Subcutaneous abdominal adipose tissue (tissue), 5 donors: ENCODE data around the gene CEACAM16.
A peak's percentile ranks its signal among the peaks of the same experiment; 100 is the strongest.
"Not testable (repeated sequence)": the region's sequence is repeated elsewhere in the genome, so short reads cannot be mapped to it uniquely, and the experiment has no call there.

Experiments used
- H3K27ac ChIP-seq: one replicate; pipeline ENCODE4 v1.7.0; 2013; ENCODE audit warnings: low read depth, mild to moderate bottlenecking, inconsistent platforms, low read length, moderate library complexity
- H3K27me3 ChIP-seq, 5 donors: one replicate each; pipeline ENCODE4 v1.7.0; 2013; ENCODE audit warnings: low read length in 5 of 5, inconsistent platforms in 1 of 5; ENCODE audit not compliant: control insufficient read depth in 5 of 5, insufficient read depth in 4 of 5
- H3K36me3 ChIP-seq, 5 donors: one replicate each; pipeline ENCODE4 v1.7.0; 2013; ENCODE audit warnings: low read length in 5 of 5; ENCODE audit not compliant: control insufficient read depth in 5 of 5, insufficient read depth in 5 of 5
- H3K4me1 ChIP-seq, 5 donors: one replicate each; pipeline ENCODE4 v1.7.0; 2013; ENCODE audit warnings: low read length in 5 of 5, mild to moderate bottlenecking in 3 of 5, moderate library complexity in 1 of 5; ENCODE audit not compliant: control insufficient read depth in 5 of 5, insufficient read depth in 5 of 5
- H3K4me3 ChIP-seq, 5 donors: one replicate each; pipeline ENCODE4 v1.7.0; 2013; ENCODE audit warnings: low read length in 5 of 5, low read depth in 1 of 5
- H3K9ac ChIP-seq, 5 donors: one replicate each; pipeline ENCODE4 v1.7.0; 2013; ENCODE audit warnings: low read length in 5 of 5, mild to moderate bottlenecking in 4 of 5, moderate library complexity in 3 of 5
- H3K9me3 ChIP-seq, 5 donors: one replicate each; pipeline ENCODE4 v1.7.0; 2013; ENCODE audit warnings: low read length in 5 of 5; ENCODE audit not compliant: control insufficient read depth in 5 of 5
- donor health status: healthy.
- donor health status: healthy.
- donor health status: healthy.
- donor health status: healthy.
- donor health status: healthy.

The CEACAM16 gene

GRCh38 chr19:44675521-44675920, 23.4 kb upstream of the CEACAM16 start:
- peaks cover 0 to 5% (median 0%) of the 10 kb centered on the region in 5 donors for H3K4me1 ChIP-seq
- peaks cover 0 to 4% (median 0%) of the 10 kb centered on the region in 5 donors for H3K9me3 ChIP-seq
- no peak overlapping the region for H3K9ac ChIP-seq
- no peak overlapping the region for H3K4me3 ChIP-seq
- H3K36me3 ChIP-seq: peaks cover 0 to 3% (median 0%) of the 10 kb centered on the region in 5 donors
- H3K27me3 ChIP-seq: no peaks in the 10 kb centered on the region
- H3K27ac ChIP-seq: no peak overlapping the region

DNA sequence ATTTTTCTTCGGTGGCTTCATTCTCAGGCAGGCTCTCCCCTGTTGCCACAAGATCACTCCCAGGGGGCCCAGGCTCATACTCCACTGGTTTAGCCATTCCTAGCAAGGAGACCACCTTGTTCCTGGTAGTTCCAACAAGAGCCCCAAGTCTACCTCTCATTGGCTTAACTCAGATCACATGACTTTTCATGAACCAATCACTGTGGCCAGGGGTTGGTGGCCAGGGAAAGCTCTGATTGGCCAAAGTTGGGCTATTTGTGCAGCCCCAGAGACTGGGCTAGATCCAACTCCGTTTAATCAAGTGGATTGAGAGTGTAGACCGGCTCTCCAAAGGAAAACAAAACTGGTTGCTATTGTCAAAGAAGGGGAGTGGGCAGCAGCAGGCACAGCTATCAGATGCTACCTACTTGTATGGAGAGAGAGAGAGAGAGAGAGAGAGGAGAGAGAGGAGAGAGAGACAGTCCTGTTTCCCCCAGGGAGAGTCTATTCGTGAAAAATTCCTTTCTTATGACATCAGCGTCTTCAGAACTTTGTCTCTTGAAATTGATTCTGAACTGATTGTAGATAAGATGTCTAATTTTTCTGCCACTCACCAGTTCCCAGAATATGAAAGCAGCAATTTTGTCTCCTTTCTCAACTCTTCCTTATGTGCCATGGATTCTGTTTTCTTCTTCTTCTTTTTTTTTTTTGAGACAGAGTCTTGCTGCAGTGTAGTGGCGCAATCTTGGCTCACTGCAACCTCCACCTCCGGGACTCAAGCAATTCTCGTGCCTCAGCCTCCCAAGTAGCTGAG, 21.7 kb upstream of the CEACAM16 start:
- no peak overlapping the region for H3K4me3 ChIP-seq
- no peak overlapping the region for H3K9ac ChIP-seq
- peaks cover 0 to 2% (median 0%) of the 10 kb centered on the region in 5 donors for H3K9me3 ChIP-seq
- H3K27ac ChIP-seq: no peak overlapping the region
- peaks cover 0 to 5% (median 0%) of the 10 kb centered on the region in 5 donors for H3K4me1 ChIP-seq
- peaks cover 0 to 5% (median 0%) of the 10 kb centered on the region in 5 donors for H3K36me3 ChIP-seq
- H3K27me3 ChIP-seq: no peaks in the 10 kb centered on the region

- H3K27ac ChIP-seq: no peak overlapping the region
Observed at GRCh38 chr19:44680536-44680935, 18.4 kb upstream of the CEACAM16 start.

DNA sequence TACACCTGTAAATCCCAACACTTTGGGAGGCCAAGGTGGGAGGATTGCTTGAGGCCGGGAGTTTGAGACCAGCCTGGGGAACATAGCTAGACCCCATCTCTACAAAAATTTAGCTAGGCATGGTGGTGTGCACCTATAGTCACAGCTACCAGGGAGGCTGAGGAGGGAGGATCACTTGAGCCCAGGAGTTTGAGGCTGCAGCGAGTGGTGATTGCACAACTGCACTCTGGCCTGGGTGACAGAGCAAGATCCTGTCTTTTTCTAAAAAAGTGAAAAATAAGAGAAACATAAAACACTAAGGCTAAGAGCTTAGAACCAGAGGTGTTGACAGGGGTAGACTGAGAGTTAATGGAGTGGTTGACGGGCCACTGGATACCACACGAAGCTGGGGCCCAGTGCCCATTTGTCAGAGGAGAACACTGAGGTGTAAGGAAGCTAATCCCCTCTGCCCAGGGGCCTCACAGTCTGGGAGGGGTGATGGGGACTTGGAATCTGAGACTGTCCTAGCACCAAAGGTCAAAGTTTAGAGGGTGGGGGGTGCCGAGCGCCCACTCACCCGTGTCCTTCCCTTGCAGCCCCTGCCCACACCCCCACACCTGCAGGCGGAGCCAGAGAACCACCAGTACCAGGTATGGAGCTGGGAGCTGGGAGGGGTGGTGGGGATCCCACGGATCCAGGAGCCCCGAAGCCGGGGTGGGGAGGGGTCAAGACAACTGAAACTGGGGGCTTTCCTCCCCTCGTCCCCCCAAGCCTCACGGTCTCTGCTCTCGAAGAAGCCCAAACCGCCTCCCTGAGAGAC, 16.8 kb upstream of the CEACAM16 start:
- Histone ChIP-seq H3K9ac (no peak overlapping the region), H3K27ac (no peak overlapping the region), H3K4me1 (peaks cover 0 to 30% (median 10%) of the 10 kb centered on the region in 5 donors), H3K27me3 (peaks cover 0 to 3% (median 0%) of the 10 kb centered on the region in 5 donors), H3K9me3 (no peaks in the 10 kb centered on the region), H3K36me3 (peaks cover 0 to 8% (median 0%) of the 10 kb centered on the region in 5 donors), H3K4me3 (no peak overlapping the region)

More at GRCh38 chr19:44680536-44680935, 18.4 kb upstream of the CEACAM16 start:
- peaks cover 0 to 17% (median 13%) of the 10 kb centered on the region in 5 donors for H3K4me1 ChIP-seq
- peaks cover 0 to 3% (median 0%) of the 10 kb centered on the region in 5 donors for H3K27me3 ChIP-seq
- no peaks in the 10 kb centered on the region for H3K9me3 ChIP-seq
- H3K36me3 ChIP-seq: peaks cover 0 to 8% (median 0%) of the 10 kb centered on the region in 5 donors
- H3K4me3 ChIP-seq: no peak overlapping the region
- no peak overlapping the region for H3K9ac ChIP-seq

- Histone ChIP-seq H3K9ac (no peak overlapping the region), H3K4me1 (peaks cover 0 to 32% (median 9%) of the 10 kb centered on the region in 5 donors), H3K9me3 (no peaks in the 10 kb centered on the region), H3K36me3 (peaks cover 0 to 8% (median 0%) of the 10 kb centered on the region in 5 donors), H3K27ac (no peak overlapping the region), H3K27me3 (peaks cover 0 to 3% (median 0%) of the 10 kb centered on the region in 5 donors), H3K4me3 (no peak overlapping the region)
Observed at GRCh38 chr19:44682807-44683206, 16.1 kb upstream of the CEACAM16 start.

- Histone ChIP-seq H3K27ac (peak overlapping the region; percentile 49), H3K4me3 (no peak overlapping the region), H3K9ac (no peak overlapping the region), H3K27me3 (peaks cover 0 to 3% (median 0%) of the 10 kb centered on the region in 5 donors), H3K9me3 (no peaks in the 10 kb centered on the region), H3K36me3 (peaks cover 0 to 8% (median 0%) of the 10 kb centered on the region in 5 donors), H3K4me1 (peaks cover 0 to 34% (median 11%) of the 10 kb centered on the region in 5 donors)
Observed at GRCh38 chr19:44683434-44684210, 15.3 kb upstream of the CEACAM16 start.

DNA sequence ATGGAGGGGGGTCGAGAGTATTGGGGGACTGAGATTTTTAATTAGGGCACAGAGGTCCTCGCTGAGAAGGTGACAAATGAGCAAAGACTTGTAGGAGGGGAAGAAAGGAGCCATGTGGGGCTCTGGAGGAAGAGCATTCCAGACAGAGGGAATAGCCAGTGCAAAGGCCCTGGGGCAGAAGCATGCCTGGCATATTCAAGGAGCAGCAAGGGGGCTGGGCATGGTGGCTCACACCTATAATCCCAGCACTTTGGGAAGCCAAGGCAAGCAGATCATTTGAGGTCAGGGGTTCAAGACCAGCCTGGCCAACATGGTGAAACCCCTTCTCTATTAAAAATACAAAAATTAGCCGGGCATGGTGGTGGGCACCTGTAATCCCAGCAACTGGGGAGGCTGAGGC, 14.6 kb upstream of the CEACAM16 start:
- not testable (repeated sequence) for H3K9me3 ChIP-seq, H3K9ac ChIP-seq, H3K4me3 ChIP-seq, H3K36me3 ChIP-seq, H3K27me3 ChIP-seq
- Histone ChIP-seq H3K4me1 (peaks cover 0 to 39% (median 11%) of the 10 kb centered on the region in 5 donors), H3K27ac (peak overlapping the region; percentile 49)

- no peak overlapping the region for H3K9ac ChIP-seq
- H3K9me3 ChIP-seq: no peaks in the 10 kb centered on the region
- peaks cover 0 to 41% (median 11%) of the 10 kb centered on the region in 5 donors for H3K4me1 ChIP-seq
- H3K27me3 ChIP-seq: peaks cover 0 to 3% (median 0%) of the 10 kb centered on the region in 5 donors
- H3K27ac ChIP-seq: peak overlapping the region; percentile 49
- peak overlapping the region in 1 of 5 donors; percentile 11 for H3K4me3 ChIP-seq
- peaks cover 0 to 8% (median 0%) of the 10 kb centered on the region in 5 donors for H3K36me3 ChIP-seq
Observed at GRCh38 chr19:44684892-44685863, 13.8 kb upstream of the CEACAM16 start.
